SK-N-SH (cell line): ENCODE results near the gene WEE1.
"Not testable (repeated sequence)": the region's sequence is repeated elsewhere in the genome, so short reads cannot be mapped to it uniquely, and the experiment has no call there.

Source experiments
- CHD2 ChIP-seq: fragments of 150-350 bp; IDR thresholded peaks from 2 replicates; pipeline ENCODE4 v1.6.1; 2018; ENCODE audit warnings: low read length; ENCODE audit not compliant: partially characterized antibody
- CTCF ChIP-seq: fragments of 200-600 bp; sonication (generic); IDR thresholded peaks from 2 replicates; pipeline ENCODE4 v1.6.1; 2017; ENCODE audit warnings: antibody characterized with exemption, mild to moderate bottlenecking, moderate library complexity
- EP300 ChIP-seq, 2 experiments: IDR thresholded peaks; 2 replicates each; pipeline versions ENCODE4 v1.4.0 to v1.6.1; 2012; ENCODE audit warnings: borderline replicate concordance in 1 of 2, low read depth in 1 of 2, low read length in 1 of 2
- FOSL2 ChIP-seq: IDR thresholded peaks from 2 replicates; pipeline ENCODE4 v1.4.0; 2012; ENCODE audit warnings: low read depth, mild to moderate bottlenecking, moderate library complexity, borderline replicate concordance
- FOXM1 ChIP-seq: IDR thresholded peaks from 2 replicates; pipeline ENCODE4 v1.4.0; 2012; ENCODE audit warnings: low read depth, mild to moderate bottlenecking
- POLR2AphosphoS5 ChIP-seq: IDR thresholded peaks from 2 replicates; pipeline ENCODE4 v1.6.1; 2012; ENCODE audit warnings: low read depth, low read length
- RCOR1 ChIP-seq: fragments of 150-350 bp; IDR thresholded peaks from 2 replicates; pipeline ENCODE4 v1.6.1; 2017; ENCODE audit warnings: antibody characterized with exemption, low read length
- REST ChIP-seq: IDR thresholded peaks from 2 replicates; pipeline ENCODE4 v1.6.1; 2012; ENCODE audit warnings: mild to moderate bottlenecking, low read depth, low read length, moderate library complexity
- RFX5 ChIP-seq: IDR thresholded peaks from 2 replicates; pipeline ENCODE4 v1.6.1; 2012; ENCODE audit warnings: mild to moderate bottlenecking, improper control_type of control experiment, low read length
- SIN3A ChIP-seq: IDR thresholded peaks from 2 replicates; pipeline ENCODE4 v1.6.1; 2012; ENCODE audit warnings: low read depth, mild to moderate bottlenecking, low read length, moderate library complexity, borderline replicate concordance
- SMC3 ChIP-seq: IDR thresholded peaks from 2 replicates; pipeline ENCODE4 v1.6.1; 2012; ENCODE audit warnings: low read depth, low read length, improper control_type of control experiment
- TAF1 ChIP-seq: IDR thresholded peaks from 2 replicates; pipeline ENCODE4 v1.6.1; 2012; ENCODE audit warnings: low read depth, mild to moderate bottlenecking, low read length, moderate library complexity, borderline replicate concordance
- TCF12 ChIP-seq: IDR thresholded peaks from 2 replicates; pipeline ENCODE4 v1.4.0; 2012

- not testable (repeated sequence) for TF ChIP-seq CTCF; RCOR1; TCF12; TAF1; SMC3; REST; POLR2AphosphoS5; EP300 (IDR thresholded peaks at IDR 0.05; ENCODE audit: borderline replicate concordance in 1 of 2, low read depth in 1 of 2, low read length in 1 of 2); FOXM1; CHD2; SIN3A; FOSL2; RFX5
Observed at GRCh38 chr11:9603214-9603613, 29.7 kb downstream of the WEE1 start.
